ENCODE data around the gene PDE4DIP.
"Not testable (repeated sequence)": the region's sequence is repeated elsewhere in the genome, so short reads cannot be mapped to it uniquely, and the experiment has no call there.

PDE4DIP gene

DNA sequence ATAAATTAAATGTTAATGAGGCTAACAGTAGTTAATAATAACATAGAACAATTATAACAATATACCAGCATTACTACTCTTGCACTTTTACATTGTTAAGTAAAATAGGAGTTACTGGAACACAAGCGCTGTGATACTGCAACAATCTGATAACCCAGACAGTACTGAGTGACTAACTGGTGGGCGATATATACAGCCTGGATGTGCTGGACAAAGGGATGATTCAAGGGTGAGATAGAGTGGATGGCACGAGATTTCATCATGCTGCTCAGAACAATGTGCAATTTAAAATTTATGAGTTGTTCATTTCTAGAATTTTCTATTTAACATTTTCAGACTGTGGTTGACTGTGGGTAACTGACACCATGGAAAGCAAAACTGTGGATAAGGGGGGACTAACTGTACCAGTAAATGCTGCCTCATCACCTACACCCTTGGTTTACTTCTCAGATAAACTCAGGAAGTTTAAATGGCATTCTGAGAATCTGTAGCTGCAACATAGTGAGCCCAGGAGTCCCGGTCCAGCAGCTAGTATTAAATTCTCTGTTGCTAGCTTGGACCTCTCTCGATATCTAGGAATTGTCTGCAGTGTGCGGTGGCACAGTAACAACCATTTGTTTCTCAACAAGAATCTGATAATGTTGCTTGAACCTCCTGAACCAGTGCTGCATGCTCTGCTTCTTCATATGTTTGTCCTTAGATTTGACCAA, 24.9 kb downstream of the PDE4DIP start:
- not testable (repeated sequence) for H3K27me3 ChIP-seq (ENCODE audit: control insufficient read depth in 1 of 2, insufficient read depth in 2 of 2, low read length in 2 of 2)

DNA sequence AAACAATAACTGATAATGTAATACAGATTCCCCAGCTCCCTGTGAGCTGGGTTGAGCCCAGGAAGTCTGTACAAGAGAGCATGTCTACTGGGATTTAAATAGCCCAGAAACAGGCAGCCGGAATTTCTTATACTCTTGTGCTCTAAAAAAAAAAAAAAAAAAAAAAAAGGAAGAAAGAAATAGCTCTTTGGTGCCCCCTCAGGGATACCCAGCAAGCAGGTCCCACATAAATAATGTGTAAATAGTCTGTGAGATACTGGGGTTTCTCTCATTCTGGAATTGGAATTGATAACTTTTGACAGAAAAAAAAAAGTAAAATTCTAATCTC, 25.4 kb downstream of the PDE4DIP start:
- H3K9me3 ChIP-seq (ENCODE audit: control insufficient read depth in 1 of 2, low read length in 2 of 2); H3K4me1 ChIP-seq (ENCODE audit: control insufficient read depth in 1 of 2, insufficient read depth in 2 of 2, low read length in 2 of 2); H3K27me3 ChIP-seq (ENCODE audit: control insufficient read depth in 1 of 2, insufficient read depth in 2 of 2, low read length in 2 of 2); H3K9ac ChIP-seq (ENCODE audit: low read depth in 1 of 2, low read length in 2 of 2); H3K4me3 ChIP-seq (ENCODE audit: low read depth in 1 of 2, low read length in 2 of 2); H3K36me3 ChIP-seq (ENCODE audit: control insufficient read depth in 1 of 2, insufficient read depth in 2 of 2, low read length in 2 of 2); H3K27ac ChIP-seq (ENCODE audit: low read depth, low read length): not testable (repeated sequence)

More for the DNA sequence above, 24.9 kb downstream of the PDE4DIP start:
- not testable (repeated sequence) for H3K9me3 ChIP-seq (ENCODE audit: control insufficient read depth in 1 of 2, low read length in 2 of 2); H3K4me1 ChIP-seq (ENCODE audit: control insufficient read depth in 1 of 2, insufficient read depth in 2 of 2, low read length in 2 of 2); H3K9ac ChIP-seq (ENCODE audit: low read depth in 1 of 2, low read length in 2 of 2); H3K4me3 ChIP-seq (ENCODE audit: low read depth in 1 of 2, low read length in 2 of 2); H3K27ac ChIP-seq (ENCODE audit: low read depth, low read length); H3K36me3 ChIP-seq (ENCODE audit: control insufficient read depth in 1 of 2, insufficient read depth in 2 of 2, low read length in 2 of 2)

DNA sequence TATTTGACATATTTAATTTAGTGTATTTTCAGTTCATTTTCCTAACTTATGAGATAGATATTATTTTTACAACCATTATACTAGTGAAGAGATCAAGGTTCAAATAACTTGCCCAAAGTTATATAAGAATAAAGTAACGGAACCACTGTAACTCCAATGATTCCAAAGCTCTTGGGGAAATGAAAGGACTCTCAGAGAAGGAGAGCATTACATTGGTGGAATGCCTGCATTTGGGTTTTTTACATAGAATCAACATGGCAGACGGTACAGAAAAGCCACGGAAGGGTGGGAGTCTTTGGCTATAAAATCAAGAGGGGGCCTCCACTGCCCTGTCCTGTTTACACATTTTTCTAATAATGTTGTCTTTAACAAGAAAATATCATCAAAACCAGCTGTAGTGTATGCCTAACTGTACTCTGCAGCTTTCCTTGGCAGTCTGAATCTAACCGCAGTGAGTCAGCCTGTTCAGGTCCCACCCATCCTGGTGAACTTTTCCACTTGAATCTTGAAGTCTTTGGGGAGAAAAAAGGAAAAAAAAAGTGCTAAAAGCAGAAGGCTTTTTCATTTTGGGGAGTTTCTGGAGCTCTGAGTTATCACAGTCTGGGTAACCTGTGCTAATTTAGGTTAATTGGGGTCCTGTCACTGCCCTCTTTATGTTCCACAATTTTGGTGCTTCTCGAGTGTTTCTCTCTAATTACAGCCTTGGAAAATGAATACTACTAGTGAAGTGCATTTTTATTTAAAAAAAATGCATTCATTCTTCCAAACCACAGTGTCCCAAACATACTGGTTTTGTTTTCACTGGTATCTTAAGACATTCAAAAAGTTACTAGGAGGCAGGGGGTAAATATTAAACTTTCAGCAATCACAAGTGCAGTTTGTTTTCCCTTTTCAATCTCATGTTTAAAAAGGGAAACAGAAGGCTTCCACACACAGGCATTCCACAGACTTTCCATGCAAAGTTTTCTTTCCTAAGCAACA, 30.5 kb downstream of the PDE4DIP start:
- H3K36me3 ChIP-seq (ENCODE audit: control insufficient read depth in 1 of 2, insufficient read depth in 2 of 2, low read length in 2 of 2); H3K9me3 ChIP-seq (ENCODE audit: control insufficient read depth in 1 of 2, low read length in 2 of 2); H3K4me3 ChIP-seq (ENCODE audit: low read depth in 1 of 2, low read length in 2 of 2); H3K9ac ChIP-seq (ENCODE audit: low read depth in 1 of 2, low read length in 2 of 2); H3K27ac ChIP-seq (ENCODE audit: low read depth, low read length); H3K27me3 ChIP-seq (ENCODE audit: control insufficient read depth in 1 of 2, insufficient read depth in 2 of 2, low read length in 2 of 2); H3K4me1 ChIP-seq (ENCODE audit: control insufficient read depth in 1 of 2, insufficient read depth in 2 of 2, low read length in 2 of 2): not testable (repeated sequence)

DNA sequence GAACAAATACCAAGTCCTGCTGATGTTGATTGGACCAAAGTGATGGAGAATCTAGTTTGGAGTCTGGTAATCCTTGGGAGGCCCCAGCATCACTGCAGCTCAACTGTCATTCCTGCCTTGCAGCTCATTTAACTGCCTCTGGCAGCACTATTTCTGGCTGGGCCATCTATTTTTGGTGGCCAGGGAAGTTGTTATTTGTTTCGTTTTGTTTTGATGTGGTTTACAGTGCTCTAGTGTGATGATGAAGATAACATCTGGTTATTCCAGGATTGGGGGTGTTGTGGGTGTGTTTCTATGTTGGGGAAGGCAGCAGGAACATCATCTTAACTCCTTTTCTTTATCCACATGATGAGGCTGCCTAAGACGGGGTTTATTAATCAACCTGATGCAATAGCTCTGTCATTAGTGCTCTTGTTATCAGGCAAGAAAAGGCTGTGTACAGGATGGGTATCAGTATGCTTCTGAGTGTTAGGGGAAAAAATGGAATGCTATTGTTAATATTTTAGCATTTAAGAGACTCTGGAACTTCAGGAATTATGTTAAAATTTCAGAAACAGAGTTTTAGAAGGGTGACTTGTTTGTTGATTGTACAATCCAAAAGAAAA, 35.7 kb downstream of the PDE4DIP start:
- H3K4me1 ChIP-seq (ENCODE audit: control insufficient read depth in 1 of 2, insufficient read depth in 2 of 2, low read length in 2 of 2); H3K4me3 ChIP-seq (ENCODE audit: low read depth in 1 of 2, low read length in 2 of 2); H3K27me3 ChIP-seq (ENCODE audit: control insufficient read depth in 1 of 2, insufficient read depth in 2 of 2, low read length in 2 of 2); H3K36me3 ChIP-seq (ENCODE audit: control insufficient read depth in 1 of 2, insufficient read depth in 2 of 2, low read length in 2 of 2); H3K27ac ChIP-seq (ENCODE audit: low read depth, low read length); H3K9ac ChIP-seq (ENCODE audit: low read depth in 1 of 2, low read length in 2 of 2); H3K9me3 ChIP-seq (ENCODE audit: control insufficient read depth in 1 of 2, low read length in 2 of 2): not testable (repeated sequence)

DNA sequence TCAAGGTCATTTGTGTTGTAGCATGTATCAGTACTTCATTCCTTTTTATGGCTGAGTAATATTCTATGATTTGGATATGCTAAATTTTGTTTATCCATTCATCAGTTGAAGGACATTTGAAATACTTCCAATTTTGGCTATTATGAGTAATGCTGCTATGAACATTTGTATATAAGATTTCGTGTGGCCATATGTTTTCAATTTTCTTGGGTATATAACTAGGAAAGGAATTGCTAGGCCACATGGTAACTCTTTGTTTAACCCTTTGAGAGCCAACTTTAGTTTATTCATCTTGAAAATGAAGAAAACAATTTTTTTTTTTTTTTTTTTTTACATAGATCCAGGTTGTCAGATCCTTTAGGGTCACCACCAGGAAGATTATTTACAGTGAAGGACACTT, 37.0 kb downstream of the PDE4DIP start:
- not testable (repeated sequence) for H3K4me3 ChIP-seq (ENCODE audit: low read depth in 1 of 2, low read length in 2 of 2); H3K36me3 ChIP-seq (ENCODE audit: control insufficient read depth in 1 of 2, insufficient read depth in 2 of 2, low read length in 2 of 2); H3K27me3 ChIP-seq (ENCODE audit: control insufficient read depth in 1 of 2, insufficient read depth in 2 of 2, low read length in 2 of 2); H3K9ac ChIP-seq (ENCODE audit: low read depth in 1 of 2, low read length in 2 of 2); H3K9me3 ChIP-seq (ENCODE audit: control insufficient read depth in 1 of 2, low read length in 2 of 2); H3K27ac ChIP-seq (ENCODE audit: low read depth, low read length); H3K4me1 ChIP-seq (ENCODE audit: control insufficient read depth in 1 of 2, insufficient read depth in 2 of 2, low read length in 2 of 2)

DNA sequence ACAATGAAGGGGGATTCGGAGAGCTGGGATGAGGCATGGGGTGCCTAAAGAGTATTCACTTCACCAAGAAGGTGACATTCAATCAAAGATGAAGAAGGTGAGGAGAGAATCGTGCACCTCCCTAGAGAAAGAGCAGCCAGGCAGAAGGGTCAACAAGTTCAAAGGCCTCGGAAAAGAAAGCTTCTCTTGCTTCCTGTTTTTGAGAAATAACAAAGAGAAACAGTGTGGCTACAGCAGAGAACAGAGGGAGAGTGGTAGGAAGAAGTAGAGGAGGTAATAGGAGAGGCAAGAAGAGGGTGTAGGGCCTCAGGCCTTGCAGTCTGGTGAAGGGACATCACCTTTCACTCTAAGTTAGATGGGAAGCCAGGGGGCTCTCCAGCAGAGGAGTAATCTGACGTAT, 41.0 kb downstream of the PDE4DIP start:
- H3K9me3 ChIP-seq (ENCODE audit: control insufficient read depth in 1 of 2, low read length in 2 of 2); H3K27ac ChIP-seq (ENCODE audit: low read depth, low read length); H3K4me3 ChIP-seq (ENCODE audit: low read depth in 1 of 2, low read length in 2 of 2); H3K27me3 ChIP-seq (ENCODE audit: control insufficient read depth in 1 of 2, insufficient read depth in 2 of 2, low read length in 2 of 2); H3K9ac ChIP-seq (ENCODE audit: low read depth in 1 of 2, low read length in 2 of 2); H3K4me1 ChIP-seq (ENCODE audit: control insufficient read depth in 1 of 2, insufficient read depth in 2 of 2, low read length in 2 of 2); H3K36me3 ChIP-seq (ENCODE audit: control insufficient read depth in 1 of 2, insufficient read depth in 2 of 2, low read length in 2 of 2): not testable (repeated sequence)

DNA sequence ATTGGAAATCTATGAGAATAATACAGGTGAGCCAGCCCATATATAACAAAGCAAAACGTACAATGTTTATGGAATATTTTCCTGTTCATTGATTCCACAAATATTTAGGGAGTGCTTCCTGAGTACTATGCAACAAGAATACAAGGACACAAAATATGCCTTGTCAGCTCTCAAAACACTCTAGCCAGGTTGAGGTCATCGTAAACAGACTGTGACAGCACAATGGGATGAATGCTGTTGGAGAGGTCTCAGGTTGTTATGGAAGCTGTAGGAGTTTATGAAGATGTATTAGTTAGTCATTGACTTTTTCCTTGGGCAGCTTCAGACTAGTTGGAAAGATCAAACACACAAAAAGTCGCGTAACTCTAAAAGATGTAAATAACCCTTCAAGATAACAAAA, 42.1 kb downstream of the PDE4DIP start:
- H3K4me3 ChIP-seq (ENCODE audit: low read depth in 1 of 2, low read length in 2 of 2); H3K27ac ChIP-seq (ENCODE audit: low read depth, low read length); H3K9ac ChIP-seq (ENCODE audit: low read depth in 1 of 2, low read length in 2 of 2); H3K4me1 ChIP-seq (ENCODE audit: control insufficient read depth in 1 of 2, insufficient read depth in 2 of 2, low read length in 2 of 2); H3K27me3 ChIP-seq (ENCODE audit: control insufficient read depth in 1 of 2, insufficient read depth in 2 of 2, low read length in 2 of 2); H3K9me3 ChIP-seq (ENCODE audit: control insufficient read depth in 1 of 2, low read length in 2 of 2); H3K36me3 ChIP-seq (ENCODE audit: control insufficient read depth in 1 of 2, insufficient read depth in 2 of 2, low read length in 2 of 2): not testable (repeated sequence)

DNA sequence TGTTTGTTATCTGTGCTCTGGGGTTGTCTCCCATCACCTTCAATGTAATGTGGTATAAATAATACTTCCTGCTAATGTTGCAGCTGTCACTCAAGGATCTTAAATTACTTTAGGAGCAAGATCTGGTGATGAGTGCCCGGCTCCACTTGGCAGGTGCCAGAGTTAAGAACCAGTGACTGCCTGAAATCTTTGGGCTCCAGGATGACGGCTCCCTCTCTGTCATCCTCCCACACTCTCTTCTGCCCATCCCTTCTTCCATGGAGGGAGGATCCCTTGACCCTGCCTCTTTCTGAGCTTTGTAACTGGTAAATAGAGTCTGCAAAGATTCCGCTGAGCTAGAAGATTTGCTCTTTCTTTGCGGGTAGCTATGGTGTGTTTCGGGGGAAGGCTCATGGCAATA, 44.4 kb downstream of the PDE4DIP start:
- H3K4me3 ChIP-seq (ENCODE audit: low read depth in 1 of 2, low read length in 2 of 2); H3K4me1 ChIP-seq (ENCODE audit: control insufficient read depth in 1 of 2, insufficient read depth in 2 of 2, low read length in 2 of 2); H3K27me3 ChIP-seq (ENCODE audit: control insufficient read depth in 1 of 2, insufficient read depth in 2 of 2, low read length in 2 of 2); H3K9me3 ChIP-seq (ENCODE audit: control insufficient read depth in 1 of 2, low read length in 2 of 2); H3K27ac ChIP-seq (ENCODE audit: low read depth, low read length); H3K36me3 ChIP-seq (ENCODE audit: control insufficient read depth in 1 of 2, insufficient read depth in 2 of 2, low read length in 2 of 2); H3K9ac ChIP-seq (ENCODE audit: low read depth in 1 of 2, low read length in 2 of 2): not testable (repeated sequence)

DNA sequence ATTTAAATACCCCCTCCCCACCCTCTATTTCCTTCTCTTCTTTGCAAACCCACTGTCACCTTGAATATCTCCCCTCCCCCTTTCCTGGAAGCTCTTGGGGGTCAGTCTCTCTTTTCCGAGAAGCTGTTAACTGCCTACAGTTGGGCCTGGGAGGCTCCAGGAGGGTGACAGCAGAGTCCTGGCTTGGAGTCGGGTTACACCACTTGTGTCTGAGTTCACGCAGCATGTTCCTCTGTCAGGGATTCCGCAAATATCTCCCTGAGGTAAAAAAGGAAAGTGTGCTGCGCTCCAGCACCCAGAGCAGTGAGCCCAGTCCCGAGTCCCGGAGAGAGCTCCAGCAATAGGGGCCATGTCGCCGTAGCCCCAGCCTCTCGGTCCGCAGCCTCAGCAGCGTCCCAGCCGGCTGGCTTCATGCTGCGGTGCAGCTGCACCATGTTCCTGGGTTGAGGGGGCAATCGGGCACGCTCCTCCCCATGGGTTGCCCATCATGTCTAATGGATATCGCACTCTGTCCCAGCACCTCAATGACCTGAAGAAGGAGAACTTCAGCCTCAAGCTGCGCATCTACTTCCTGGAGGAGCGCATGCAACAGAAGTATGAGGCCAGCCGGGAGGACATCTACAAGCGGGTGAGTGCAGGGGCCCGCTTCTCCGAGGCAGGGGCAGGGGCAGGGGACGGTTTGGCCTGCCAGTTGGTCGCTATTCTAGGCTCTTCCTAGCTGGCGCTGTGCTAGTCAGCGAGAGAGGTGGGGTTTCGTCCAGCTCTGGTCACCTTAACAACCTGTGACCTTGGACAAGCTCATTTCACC, 45.2 kb downstream of the PDE4DIP start:
- H3K36me3 ChIP-seq (ENCODE audit: control insufficient read depth in 1 of 2, insufficient read depth in 2 of 2, low read length in 2 of 2); H3K27me3 ChIP-seq (ENCODE audit: control insufficient read depth in 1 of 2, insufficient read depth in 2 of 2, low read length in 2 of 2); H3K9me3 ChIP-seq (ENCODE audit: control insufficient read depth in 1 of 2, low read length in 2 of 2); H3K4me1 ChIP-seq (ENCODE audit: control insufficient read depth in 1 of 2, insufficient read depth in 2 of 2, low read length in 2 of 2); H3K4me3 ChIP-seq (ENCODE audit: low read depth in 1 of 2, low read length in 2 of 2); H3K27ac ChIP-seq (ENCODE audit: low read depth, low read length); H3K9ac ChIP-seq (ENCODE audit: low read depth in 1 of 2, low read length in 2 of 2): not testable (repeated sequence)

DNA sequence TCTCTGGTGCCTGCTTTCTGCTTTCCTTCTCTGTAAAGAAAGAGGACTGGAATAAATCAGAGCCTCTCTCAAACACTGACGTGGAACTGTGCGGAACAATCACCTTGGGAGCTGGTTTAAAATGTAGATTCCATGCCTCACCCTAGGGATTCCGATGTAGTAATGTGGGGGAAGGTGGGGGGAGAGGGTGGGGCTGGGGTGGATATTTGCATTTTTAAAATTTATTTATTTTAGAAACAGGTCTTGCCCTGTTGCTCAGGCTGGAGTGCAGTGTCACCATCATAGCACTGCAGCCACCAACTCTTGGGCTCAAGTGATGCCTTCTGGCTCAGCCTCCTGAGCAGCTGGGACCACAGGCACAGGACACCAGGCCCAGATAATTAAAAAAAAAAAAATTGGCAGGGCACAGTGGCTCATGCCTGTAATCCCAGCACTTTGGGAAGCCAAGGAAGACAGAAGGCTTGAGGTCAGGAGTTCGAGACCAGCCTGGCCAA, 45.9 kb downstream of the PDE4DIP start:
- H3K4me3 ChIP-seq (ENCODE audit: low read depth in 1 of 2, low read length in 2 of 2); H3K9ac ChIP-seq (ENCODE audit: low read depth in 1 of 2, low read length in 2 of 2); H3K27ac ChIP-seq (ENCODE audit: low read depth, low read length); H3K4me1 ChIP-seq (ENCODE audit: control insufficient read depth in 1 of 2, insufficient read depth in 2 of 2, low read length in 2 of 2); H3K27me3 ChIP-seq (ENCODE audit: control insufficient read depth in 1 of 2, insufficient read depth in 2 of 2, low read length in 2 of 2); H3K36me3 ChIP-seq (ENCODE audit: control insufficient read depth in 1 of 2, insufficient read depth in 2 of 2, low read length in 2 of 2); H3K9me3 ChIP-seq (ENCODE audit: control insufficient read depth in 1 of 2, low read length in 2 of 2): not testable (repeated sequence)

All from duodenal mucosa (tissue), 2 donors.